HepG2 (cell line): ENCODE data around the gene OR6C76. TPM values are rescaled to one million over a fixed set of nuclear protein-coding genes. Genes with fewer than 3 reads are reported as not detected.

Experiments
- ATAC-seq: fragments of 200-7000 bp; cut with Tn5 transposase; 3 replicates; pipeline ENCODE4 v1.9.1; 2020; ENCODE audit warnings: mild to moderate bottlenecking, moderate library complexity
- BruUV-seq: library from RNA; stranded (reverse); fragments of 400-500 nt; replicated peaks from 2 replicates; lab custom pipeline; 2021; lab: Mats Ljungman, UMichigan
- CTCF ChIA-PET: fragments of 300-600 bp; formaldehyde crosslinking; extraction: SDS; loops from one replicate; lab custom pipeline; 2021; ENCODE audit warnings: low total read pairs, inconsistent platforms, low intra/inter-chr PET ratio; lab: Yijun Ruan, JAX
- POLR2A ChIA-PET: fragments of 350-600 bp; sonication (Branson Sonifier 250); formaldehyde crosslinking; loops from one replicate; lab custom pipeline; 2020; ENCODE audit warnings: antibody characterized with exemption, inconsistent platforms; lab: Yijun Ruan, JAX
- DNase-seq: peaks from one replicate; pipeline ENCODE4 v3.0.0-alpha.2; 2015; ENCODE audit warnings: low spot score
- FAIRE-seq: peaks from 3 replicates; lab custom pipeline; 2011; peaks lifted over from hg19 to GRCh38; lab: Jason Lieb, UNC
- H2AFZ ChIP-seq: one replicate; pipeline ENCODE4 v1.6.1; 2011; ENCODE audit warnings: low read length, inconsistent platforms
- H3K27ac ChIP-seq: fragments of 300-600 bp; 3 replicates; pipeline ENCODE4 v1.8.0; 2011; ENCODE audit warnings: mixed run types, mild to moderate bottlenecking, mixed read lengths, low read length, inconsistent platforms; ENCODE audit not compliant: insufficient read depth; ENCODE audit errors: extremely low read length
- H3K27me3 ChIP-seq, 2 experiments: fragments of 200-600 bp in 1 of 2; 2 replicates in 1 of 2; 3 replicates in 1 of 2; pipeline versions ENCODE4 v1.6.0 to v1.8.0; 2011; ENCODE audit warnings: low read length in 2 of 2, mild to moderate bottlenecking in 2 of 2, moderate library complexity in 2 of 2, inconsistent platforms in 1 of 2; ENCODE audit not compliant: insufficient read depth in 2 of 2, control insufficient read depth in 1 of 2
- H3K36me3 ChIP-seq, 2 experiments: fragments of 200-600 bp in 1 of 2; replicated peaks in 1 of 2; 2 replicates in 1 of 2; 3 replicates in 1 of 2; pipeline versions ENCODE4 v1.5.1 to v1.8.0; 2011; ENCODE audit warnings: low read length in 2 of 2, inconsistent platforms in 1 of 2; ENCODE audit not compliant: insufficient read depth in 2 of 2, control insufficient read depth in 1 of 2
- H3K4me1 ChIP-seq: 2 replicates; pipeline ENCODE4 v1.5.1; 2012; ENCODE audit warnings: low read length, inconsistent platforms; ENCODE audit not compliant: insufficient read depth
- H3K4me2 ChIP-seq: 2 replicates; pipeline ENCODE4 v1.6.0; 2011; ENCODE audit warnings: low read depth, low read length, inconsistent platforms
- H3K4me3 ChIP-seq, 3 experiments: fragments of 200-600 bp in 1 of 3; sonication (generic), shearing (Covaris generic) in 1 of 3; replicated peaks in 1 of 3; 2 replicates each; pipeline ENCODE4 v1.5.1; 2011 to 2016; ENCODE audit warnings: low read length in 3 of 3, inconsistent platforms in 2 of 3, low read depth in 2 of 3, mild to moderate bottlenecking in 2 of 3, control low read depth in 1 of 3, mixed read lengths in 1 of 3; ENCODE audit not compliant: insufficient read depth in 1 of 3
- H3K79me2 ChIP-seq: one replicate; pipeline ENCODE4 v1.6.1; 2011; ENCODE audit warnings: low read length, inconsistent platforms; ENCODE audit not compliant: insufficient read depth
- H3K9ac ChIP-seq: 2 replicates; pipeline ENCODE4 v1.6.0; 2011; ENCODE audit warnings: mild to moderate bottlenecking, low read depth, low read length, inconsistent platforms; ENCODE audit not compliant: insufficient read depth
- H3K9me3 ChIP-seq: 2 replicates; pipeline ENCODE4 v1.5.1; 2012; ENCODE audit warnings: mild to moderate bottlenecking, low read length
- H4K20me1 ChIP-seq: 2 replicates; pipeline ENCODE4 v1.6.0; 2011; ENCODE audit warnings: inconsistent platforms, mild to moderate bottlenecking, low read length, moderate library complexity; ENCODE audit not compliant: insufficient read depth
- CREM ChIP-seq, 2 experiments: sonication (generic) in 1 of 2; formaldehyde crosslinking in 1 of 2; IDR thresholded peaks; 2 replicates each; pipeline versions ENCODE4 v1.4.0 to v1.6.1; 2016 to 2020; ENCODE audit warnings: antibody characterized with exemption in 1 of 2, mild to moderate bottlenecking in 1 of 2, missing genetic modification reagents in 1 of 2
- IRX3 ChIP-seq: sonication (generic); formaldehyde crosslinking; IDR thresholded peaks from 2 replicates; pipeline ENCODE4 v1.8.1; 2023; ENCODE audit warnings: mild to moderate bottlenecking, low read depth, missing genetic modification reagents, borderline replicate concordance
- MTA3 ChIP-seq: sonication (generic); formaldehyde crosslinking; IDR thresholded peaks from 2 replicates; pipeline ENCODE4 v1.4.0; 2020; ENCODE audit warnings: missing genetic modification reagents
- NCOA1 ChIP-seq: sonication (generic); formaldehyde crosslinking; IDR thresholded peaks from 2 replicates; pipeline ENCODE4 v1.9.0; 2021; ENCODE audit warnings: missing genetic modification reagents
- RFXANK ChIP-seq: IDR thresholded peaks from 2 replicates; pipeline ENCODE4 v1.6.1; 2016
- UBTF ChIP-seq: sonication (generic); formaldehyde crosslinking; IDR thresholded peaks from 2 replicates; pipeline ENCODE4 v1.4.0; 2020; ENCODE audit warnings: mild to moderate bottlenecking, missing genetic modification reagents
- ZBTB38 ChIP-seq: sonication (generic); formaldehyde crosslinking; IDR thresholded peaks from 2 replicates; pipeline ENCODE4 v1.5.1; 2020; ENCODE audit warnings: mild to moderate bottlenecking, missing genetic modification reagents
- ZHX1 ChIP-seq: sonication (generic); formaldehyde crosslinking; IDR thresholded peaks from 2 replicates; pipeline ENCODE4 v1.8.1; 2022; ENCODE audit warnings: low read depth, mild to moderate bottlenecking, missing genetic modification reagents
- ZNF746 ChIP-seq: sonication (generic); formaldehyde crosslinking; IDR thresholded peaks from 2 replicates; pipeline ENCODE4 v1.8.0; 2022; ENCODE audit warnings: mild to moderate bottlenecking, missing genetic modification reagents
- ZUFSP ChIP-seq: sonication (generic); formaldehyde crosslinking; IDR thresholded peaks from 2 replicates; pipeline ENCODE4 v1.9.0; 2021; ENCODE audit warnings: missing genetic modification reagents, mild to moderate bottlenecking, borderline replicate concordance
- WGBS: methylation state at CpG from one replicate; pipeline ENCODE4 v1.1.6; 2017; ENCODE audit warnings: low lambda C conversion rate; 5-methylcytosine and 5-hydroxymethylcytosine counted together
- in situ Hi-C: cut with HindIII; loops from 2 replicates; pipeline ENCODE4 v1.10.0; 2017; ENCODE audit warnings: low pct_unique_long_range_greater_than_20kb; ENCODE audit not compliant: extremely low pct_ligation_motif_present
- intact Hi-C: fragments of 100-400 bp; cut with micrococcal nuclease; formaldehyde crosslinking; loops from one replicate; pipeline ENCODE4 v1.10.0; 2022; ENCODE audit not compliant: unreplicated experiment
- polyA plus RNA-seq, 8 experiments: library from polyadenylated mRNA; depleted of rRNA in 3 of 8; stranded (reverse) in 7 of 8; unstranded in 1 of 8; fragments of >200 nt; fragmentation: Illumina TruSeq in 4 of 8; extraction: Trizol in 4 of 8; gene quantifications; 2 replicates each; pipeline versions ENCODE4 v1.2.1 to v1.2.3, GENCODE V29; 2011 to 2016; ENCODE audit warnings: low read depth in 4 of 8, missing spikeins in 1 of 8, mixed read lengths in 1 of 8; ENCODE audit not compliant: insufficient read depth in 1 of 8
- total RNA-seq, 5 experiments: library from RNA; depleted of rRNA; stranded (reverse); fragments of >200 nt; fragmentation: Illumina TruSeq; extraction: Trizol; gene quantifications; 2 replicates each; pipeline ENCODE4 v1.2.3, GENCODE V29; 2016; ENCODE audit warnings: low read depth in 1 of 5

Gene OR6C76
- total and polyA plus RNA-seq, 2 of the 13 experiments (the other 11 are each of a cell fraction or from before 2014, with no cell fraction given), result not detected

DNA sequence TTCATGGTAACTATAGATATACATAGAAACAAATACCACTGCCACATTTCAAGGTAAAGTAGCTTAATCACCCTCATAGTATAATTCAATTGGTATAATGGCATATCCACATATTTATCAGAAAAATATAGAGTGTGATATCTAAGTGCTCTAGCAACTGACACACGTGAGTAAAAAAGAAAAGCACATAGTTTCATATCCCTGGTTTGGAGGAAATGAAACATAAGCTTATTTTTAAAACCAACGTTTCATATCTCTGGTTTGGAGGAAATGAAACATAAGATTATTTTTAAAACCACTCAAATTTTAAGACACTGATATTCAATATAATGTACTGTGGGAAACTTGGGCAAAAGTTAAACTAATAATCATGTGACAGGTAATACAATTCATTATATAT is 41.8 kb downstream of the OR6C76 start:
- no peak overlapping the region for H2AFZ ChIP-seq
- H3K79me2 ChIP-seq, result no peaks in the 10 kb centered on the region
- BruUV-seq, result no TSS peak
- ATAC-seq (no peak), DNase-seq (no peak), FAIRE-seq (no peak)
- 3% methylated on average over 2 of the region's 2 CpGs for WGBS
- no peak overlapping the region for H3K4me3 ChIP-seq
- in situ Hi-C loops (no loop called here), intact Hi-C loops (no loop called here)
- H3K9me3 ChIP-seq, result no peaks in the 10 kb centered on the region
- ChIA-PET POLR2A (no interaction called here), CTCF (no interaction called here)
- H3K4me2 ChIP-seq, result no peak overlapping the region
- H3K27me3 ChIP-seq, result no peaks in the 10 kb centered on the region
- TF ChIP-seq RFXANK (CRISPR knock-in tag), result no peak
- no peak for TF ChIP-seq ZUFSP (CRISPR knock-in tag)
- TF ChIP-seq UBTF (CRISPR knock-in tag), result no peak
- TF ChIP-seq NCOA1, result no peak
- H3K4me1 ChIP-seq, result no peaks in the 10 kb centered on the region
- no peaks in the 10 kb centered on the region for H4K20me1 ChIP-seq
- H3K9ac ChIP-seq, result no peak overlapping the region
- H3K36me3 ChIP-seq, result no peaks in the 10 kb centered on the region
- no peak overlapping the region for H3K27ac ChIP-seq

DNA sequence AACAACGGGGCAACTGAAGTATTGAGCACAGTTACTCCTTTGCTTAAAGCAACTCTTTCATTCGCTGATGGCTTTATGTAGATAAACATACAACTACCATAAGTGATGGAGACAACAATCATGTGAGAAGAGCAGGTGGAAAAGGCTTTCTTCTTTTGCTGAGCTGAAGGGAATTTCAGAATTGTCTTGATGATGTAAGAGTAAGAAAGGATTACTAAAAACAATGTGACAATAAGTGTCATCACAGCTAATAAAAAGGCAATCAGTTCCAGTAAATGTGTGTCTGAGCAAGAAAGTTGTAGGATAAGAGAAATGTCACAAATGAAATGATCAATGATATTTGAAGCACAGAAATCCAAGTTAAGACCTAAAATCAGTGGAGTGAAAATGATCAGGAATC is 43.2 kb downstream of the OR6C76 start:
- H3K4me2 ChIP-seq, result no peak overlapping the region
- POLR2A ChIA-PET, result no interaction called here
- H3K9me3 ChIP-seq, result no peaks in the 10 kb centered on the region
- no peak overlapping the region for H3K27ac ChIP-seq
- H3K27me3 ChIP-seq, result no peaks in the 10 kb centered on the region
- in situ Hi-C loops, result no loop called here
- CTCF ChIA-PET, result no interaction called here
- H3K79me2 ChIP-seq, result no peaks in the 10 kb centered on the region
- H3K4me1 ChIP-seq, result no peaks in the 10 kb centered on the region
- WGBS, result 25% methylated on average over 2 of the region's 2 CpGs
- H2AFZ ChIP-seq, result no peak overlapping the region
- ATAC-seq (no peak), DNase-seq (no peak), FAIRE-seq (no peak)
- BruUV-seq, result no TSS peak
- H4K20me1 ChIP-seq, result no peaks in the 10 kb centered on the region
- intact Hi-C loops, result no loop called here
- H3K36me3 ChIP-seq, result no peaks in the 10 kb centered on the region
- H3K9ac ChIP-seq, result no peak overlapping the region
- H3K4me3 ChIP-seq, result no peak overlapping the region
- TF ChIP-seq ZBTB38 (CRISPR knock-in tag) (no peak), MTA3 (CRISPR knock-in tag) (no peak), ZHX1 (CRISPR knock-in tag) (no peak), CREM (IDR thresholded peaks at IDR 0.05) (no peak), CREM (CRISPR knock-in tag; IDR thresholded peaks at IDR 0.05) (no peak), IRX3 (CRISPR knock-in tag) (no peak), ZNF746 (CRISPR knock-in tag) (no peak)
